ENCODE measurements around the gene MGA. TPM values are rescaled to one million over a fixed set of nuclear protein-coding genes. Genes with fewer than 3 reads are reported as not detected.

Gene MGA
- total and polyA plus RNA-seq, 2 donors (not counting 3 experiments of a cell fraction or from before 2014, with no cell fraction given) = 4.1 to 36.5 TPM

- Histone ChIP-seq H3K4me1 (ENCODE audit: control insufficient read depth, extremely low read depth, insufficient read depth, low read length) (peaks cover 21% of the 10 kb centered on the region), H3K9me3 (replicated peaks; ENCODE audit: control insufficient read depth, insufficient read depth, low read length) (no peaks in the 10 kb centered on the region), H3K36me3 (ENCODE audit: control insufficient read depth in 2 of 2, extremely low read depth in 1 of 2, insufficient read depth in 2 of 2, low read length in 2 of 2) (no peaks in the 10 kb centered on the region), H3K27ac (ENCODE audit: insufficient read depth, low read depth, low read length) (no peak overlapping the region), H3K9ac (replicated peaks; ENCODE audit: extremely low read depth, insufficient read depth, low read length) (no peak overlapping the region), H4K20me1 (replicated peaks; ENCODE audit: control insufficient read depth, extremely low read depth, insufficient read depth, low read length) (peaks cover 7% of the 10 kb centered on the region), H3K4me3 (replicated peaks in 1 of 3; ENCODE audit: insufficient read depth in 1 of 3, low read depth in 1 of 3, low read length in 3 of 3) (no peak overlapping the region), H3K4me2 (ENCODE audit: insufficient read depth, low read length) (no peak overlapping the region), H3K79me2 (ENCODE audit: control insufficient read depth, insufficient read depth, low read length) (peaks cover 77% of the 10 kb centered on the region), H3K9me1 (replicated peaks; ENCODE audit: control insufficient read depth, extremely low read depth, insufficient read depth, low read length) (no peaks in the 10 kb centered on the region), H2AFZ (ENCODE audit: low read depth, low read length) (no peak overlapping the region), H3K27me3 (ENCODE audit: control insufficient read depth in 2 of 2, insufficient read depth in 2 of 2, low read length in 2 of 2) (no peaks in the 10 kb centered on the region)
- ChIA-PET CTCF (interaction anchor here (1.4 to 1.6 kb wide), 2 partner anchors 9 to 19 kb away, joined by 3 to 4 read pairs; no protein-coding TSS in a partner anchor), POLR2A (no interaction called here)
- DNase-seq (ENCODE audit: low read depth, low spot score) (no peak), FAIRE-seq (no peak)
- no TSS peak for BruUV-seq (replicated peaks)
- TF ChIP-seq EZH2 (IDR thresholded peaks at IDR 0.05; ENCODE audit: borderline replicate concordance, low read depth, low read length, severe bottlenecking) = no peak
- TF ChIP-seq JUN (IDR thresholded peaks at IDR 0.05; ENCODE audit: borderline replicate concordance, insufficient read depth, insufficient read length, low read depth) = no peak
- TF ChIP-seq MYC (IDR thresholded peaks at IDR 0.05; ENCODE audit: low read depth, low read length) = no peak
- TF ChIP-seq MAX (IDR thresholded peaks at IDR 0.05; ENCODE audit: insufficient read depth, insufficient read length) = no peak
- no peak for TF ChIP-seq GATA2 (IDR thresholded peaks at IDR 0.05; ENCODE audit: insufficient read depth, insufficient read length, low read depth, low read length)
- no peak for TF ChIP-seq CTCF (IDR thresholded peaks at IDR 0.05; ENCODE audit: extremely low read depth in 1 of 2, insufficient read depth in 1 of 2, low read depth in 1 of 2, low read length in 2 of 2)
- no peak for TF ChIP-seq POLR2AphosphoS5 (IDR thresholded peaks at IDR 0.05; ENCODE audit: insufficient read depth, low read depth, low read length)
- TF ChIP-seq FOS (IDR thresholded peaks at IDR 0.05; ENCODE audit: borderline replicate concordance, insufficient read depth, low read length) = no peak
- TF ChIP-seq POLR2A (IDR thresholded peaks at IDR 0.05; ENCODE audit: low read depth, low read length) = no peak
- dilution Hi-C loops (cut with MboI; ENCODE audit: extremely low pct_ligation_motif_present, low sequenced_read_pairs) (no loop called here), intact Hi-C loops (cut with micrococcal nuclease) (loop anchor here (10.0 kb wide), 1 partner anchor 87 kb away; no protein-coding TSS in a partner anchor)
These were observed 31.8 kb downstream of the MGA start for GRCh38 chr15:41692049-41692448.

Data from endothelial cell of umbilical vein (primary cell).